MM.1S (cell line): ENCODE data around the gene SLIT3.

ENCODE experiments used
- CTCF ChIP-seq: fragments of 300-600 bp; sonication (generic); IDR thresholded peaks from 2 replicates; pipeline ENCODE4 v1.5.1; 2016; ENCODE audit warnings: antibody characterized with exemption, low read length, mixed read lengths
- EZH2 ChIP-seq: fragments of 300-600 bp; sonication (generic); optimal IDR thresholded peaks from 2 replicates; pipeline ENCODE3; 2017; ENCODE audit warnings: low read depth, mild to moderate bottlenecking, antibody characterized with exemption, low read length, mixed read lengths
- EZH2phosphoT487 ChIP-seq: fragments of 300-600 bp; sonication (generic); IDR thresholded peaks from 2 replicates; pipeline ENCODE4 v1.6.1; 2018; ENCODE audit warnings: antibody characterized with exemption, low read length

GRCh38 chr5:169015991-169016390 is 284.9 kb downstream of the SLIT3 start:
- TF ChIP-seq CTCF (no peak), EZH2 (no peak), EZH2phosphoT487 (no peak)
